ENCODE results near the gene MED29. TPM values are rescaled to one million over a fixed set of nuclear protein-coding genes. Genes with fewer than 3 reads are reported as not detected.
A peak's percentile ranks its signal among the peaks of the same experiment; 100 is the strongest.

Gene MED29
- total RNA-seq, 1 donor from 2014 or later = 60.8 TPM

- H3K4me3 ChIP-seq = peak overlapping the region; percentile 78 to 93
- no peaks in the 10 kb centered on the region for H3K27me3 ChIP-seq
- intact Hi-C loops (cut with DNase I) = loop anchor here (2.0 kb wide), 4 partner anchors 22 to 142 kb away; partner anchors contain the start of genes EID2B, PLEKHG2, SAMD4B and TIMM50
These were observed 777 bp upstream of the MED29 start for GRCh38 chr19:39390451-39390750.

GRCh38 chr19:39397360-39398296 lies 6.5 kb downstream of the MED29 start:
- peaks cover 4 to 15% of the 10 kb centered on the region in 2 donors for H3K4me1 ChIP-seq
- no peaks in the 10 kb centered on the region for H3K9me3 ChIP-seq
- TF ChIP-seq CTCF (IDR thresholded peaks at IDR 0.05) = peak; percentile 96 to 97 (median 97)
- intact Hi-C loops (cut with DNase I) = loop anchor here (1.0 kb wide), 2 partner anchors 15 to 135 kb away; partner anchors contain the start of genes EID2B and PLEKHG2
- peak; percentile 50 to 95 for DNase-seq (ENCODE audit: low spot score in 2 of 2)
- H3K4me3 ChIP-seq = no peak overlapping the region
- no peaks in the 10 kb centered on the region for H3K27me3 ChIP-seq
- H3K27ac ChIP-seq = peak overlapping the region; percentile 80 to 82
- peaks cover 21 to 26% of the 10 kb centered on the region in 2 donors for H3K36me3 ChIP-seq

More at GRCh38 chr19:39390451-39390750, 777 bp upstream of the MED29 start:
- H3K9me3 ChIP-seq = no peaks in the 10 kb centered on the region
- no peak for TF ChIP-seq CTCF (IDR thresholded peaks at IDR 0.05)
- H3K4me1 ChIP-seq = peaks cover 8 to 21% of the 10 kb centered on the region in 2 donors
- H3K36me3 ChIP-seq = peaks cover 56 to 59% of the 10 kb centered on the region in 2 donors
- H3K27ac ChIP-seq = peak overlapping the region; percentile 98 to 100
- no peak for DNase-seq (ENCODE audit: low spot score in 2 of 2)

GRCh38 chr19:39398297-39398864 lies 7.2 kb downstream of the MED29 start:
- peak; percentile 55 to 86 for DNase-seq (ENCODE audit: low spot score in 2 of 2)
- Histone ChIP-seq H3K36me3 (peaks cover 20 to 25% of the 10 kb centered on the region in 2 donors), H3K9me3 (no peaks in the 10 kb centered on the region), H3K27ac (peak overlapping the region; percentile 80 to 82), H3K27me3 (no peaks in the 10 kb centered on the region), H3K4me3 (no peak overlapping the region), H3K4me1 (peaks cover 4 to 15% of the 10 kb centered on the region in 2 donors)
- no peak for TF ChIP-seq CTCF (IDR thresholded peaks at IDR 0.05)
- intact Hi-C loops (cut with DNase I) = loop anchor here (1.0 kb wide), 1 partner anchor 14 kb away; the partner anchor contains the start of gene PLEKHG2

GRCh38 chr19:39399668-39400050 lies 8.5 kb downstream of the MED29 start:
- peak overlapping the region; percentile 80 to 82 for H3K27ac ChIP-seq
- no peak for TF ChIP-seq CTCF (IDR thresholded peaks at IDR 0.05)
- no peaks in the 10 kb centered on the region for H3K27me3 ChIP-seq
- DNase-seq (ENCODE audit: low spot score in 2 of 2) = no peak
- no peak overlapping the region for H3K4me3 ChIP-seq
- H3K4me1 ChIP-seq = peaks cover 8 to 21% of the 10 kb centered on the region in 2 donors
- H3K36me3 ChIP-seq = peaks cover 9 to 16% of the 10 kb centered on the region in 2 donors
- intact Hi-C loops (cut with DNase I) = loop anchor here (10.0 kb wide), 2 partner anchors 745 to 1315 kb away; partner anchors contain the start of genes COQ8B and ITPKC
- no peaks in the 10 kb centered on the region for H3K9me3 ChIP-seq

- intact Hi-C loops (cut with DNase I) = loop anchor here (10.0 kb wide), 2 partner anchors 745 to 1315 kb away; partner anchors contain the start of genes COQ8B and ITPKC
- Histone ChIP-seq H3K27me3 (no peaks in the 10 kb centered on the region), H3K4me3 (no peak overlapping the region), H3K27ac (peak overlapping the region; percentile 80 to 82), H3K9me3 (no peaks in the 10 kb centered on the region), H3K36me3 (peaks cover 7 to 13% of the 10 kb centered on the region in 2 donors), H3K4me1 (peaks cover 8 to 25% of the 10 kb centered on the region in 2 donors)
- no peak for TF ChIP-seq CTCF (IDR thresholded peaks at IDR 0.05)
- DNase-seq (ENCODE audit: low spot score in 2 of 2) = no peak
These were observed 8.9 kb downstream of the MED29 start for GRCh38 chr19:39400061-39400460.
